ENCODE data around the gene ZNF143.
"Not testable (repeated sequence)": the region's sequence is repeated elsewhere in the genome, so short reads cannot be mapped to it uniquely, and the experiment has no call there.

Gene ZNF143

DNA sequence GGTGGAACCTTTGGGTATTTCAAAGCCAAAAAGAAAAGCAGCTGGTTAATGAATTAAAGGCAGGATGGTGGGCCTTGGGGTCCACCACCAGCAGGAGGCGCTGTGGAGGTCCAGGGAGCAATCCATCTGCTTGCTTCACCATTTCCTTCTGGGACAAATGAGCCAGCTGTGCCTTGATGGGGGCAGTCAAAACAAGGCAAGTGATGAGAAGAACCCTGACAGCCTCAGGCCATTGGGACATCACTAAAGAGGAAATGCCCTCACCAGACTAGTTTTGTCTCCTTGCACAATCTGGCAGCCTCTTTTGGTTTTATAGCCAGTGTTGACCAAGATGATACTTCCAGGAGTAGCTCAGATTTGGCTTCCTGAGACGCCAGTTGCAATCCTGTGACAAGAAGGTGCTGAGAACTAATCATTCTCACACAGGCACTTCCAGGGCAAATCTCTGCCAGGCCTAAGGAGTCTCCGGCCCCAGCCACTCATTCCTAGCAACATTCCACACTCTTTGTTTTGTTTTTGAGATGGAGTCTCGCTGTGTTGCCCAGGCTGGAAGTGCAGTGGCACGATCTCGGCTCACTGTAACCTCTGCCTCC, 74.5 kb downstream of the ZNF143 start:
- in situ Hi-C loops (cut with MboI; ENCODE audit: low sequenced_read_pairs) = no loop called here

DNA sequence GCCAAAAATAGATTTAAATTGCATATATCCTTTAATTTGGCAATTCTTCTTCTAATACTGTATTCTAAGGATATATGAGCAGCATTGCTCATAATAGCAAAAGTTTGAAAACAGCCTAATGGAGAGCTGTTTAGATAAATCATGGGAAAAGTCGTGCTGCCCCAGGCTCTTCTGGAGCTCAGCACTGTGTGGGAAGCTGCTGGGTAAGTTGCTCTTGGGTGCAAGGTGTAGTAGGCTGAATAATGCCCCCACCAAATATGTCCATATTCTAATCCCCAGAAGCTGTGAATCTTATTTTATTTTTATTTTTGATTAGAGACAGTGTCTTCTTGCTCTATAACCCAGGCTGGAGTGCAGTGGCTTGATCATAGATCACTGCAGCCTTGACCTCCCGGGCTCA, 77.7 kb downstream of the ZNF143 start:
- in situ Hi-C loops (cut with MboI; ENCODE audit: low sequenced_read_pairs) = no loop called here

DNA sequence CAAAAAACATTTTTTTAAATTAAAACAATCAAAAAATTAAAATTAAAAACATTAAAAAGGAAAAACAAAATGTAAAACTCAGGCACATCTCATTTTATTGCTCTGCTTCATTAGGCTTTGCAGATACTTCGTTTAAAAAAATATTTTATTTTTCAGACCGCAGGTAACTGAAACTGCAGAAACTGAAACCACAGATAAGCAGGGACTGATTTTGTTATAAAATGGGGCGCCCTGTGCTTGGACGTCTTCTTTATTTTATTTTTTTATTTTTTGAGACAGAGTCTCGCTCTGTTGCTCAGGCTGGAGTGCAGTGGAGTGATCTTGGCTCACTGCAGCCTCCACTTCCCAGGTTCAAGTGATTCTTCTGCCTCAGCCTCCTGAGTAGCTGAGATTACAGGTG, 88.4 kb downstream of the ZNF143 start:
- in situ Hi-C loops (cut with MboI; ENCODE audit: low sequenced_read_pairs) = not testable (repeated sequence)

GRCh38 chr11:9550191-9550628, 89.4 kb downstream of the ZNF143 start:
- in situ Hi-C loops (cut with MboI; ENCODE audit: low sequenced_read_pairs) = no loop called here

GRCh38 chr11:9561279-9561982, 100.6 kb downstream of the ZNF143 start:
- in situ Hi-C loops (cut with MboI; ENCODE audit: low sequenced_read_pairs) = no loop called here

DNA sequence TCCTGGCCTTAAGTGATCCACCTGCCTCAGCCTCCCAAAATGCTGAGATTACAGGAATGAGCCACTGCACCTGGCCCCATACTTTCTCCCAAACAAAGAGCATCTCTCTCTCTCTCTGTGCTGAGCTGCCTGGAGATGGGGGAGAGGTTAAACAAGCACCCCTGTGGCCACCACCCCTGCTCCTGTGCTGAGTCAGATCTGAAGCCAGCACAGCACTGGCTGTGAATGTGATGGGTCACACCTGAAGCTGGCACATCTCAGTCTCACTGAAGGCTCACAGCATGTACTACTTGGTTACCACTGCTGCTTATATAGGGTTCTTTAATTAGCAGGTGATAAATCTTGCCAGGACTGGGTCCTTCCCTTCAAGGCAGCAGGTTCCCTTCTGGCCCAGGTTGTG, 101.9 kb downstream of the ZNF143 start:
- in situ Hi-C loops (cut with MboI; ENCODE audit: low sequenced_read_pairs) = no loop called here

- in situ Hi-C loops (cut with MboI; ENCODE audit: low sequenced_read_pairs) = no loop called here
Observed at GRCh38 chr11:9563196-9563730, 102.5 kb downstream of the ZNF143 start.

- in situ Hi-C loops (cut with MboI; ENCODE audit: low sequenced_read_pairs) = no loop called here
Observed at GRCh38 chr11:9565822-9566560, 105.2 kb downstream of the ZNF143 start.

DNA sequence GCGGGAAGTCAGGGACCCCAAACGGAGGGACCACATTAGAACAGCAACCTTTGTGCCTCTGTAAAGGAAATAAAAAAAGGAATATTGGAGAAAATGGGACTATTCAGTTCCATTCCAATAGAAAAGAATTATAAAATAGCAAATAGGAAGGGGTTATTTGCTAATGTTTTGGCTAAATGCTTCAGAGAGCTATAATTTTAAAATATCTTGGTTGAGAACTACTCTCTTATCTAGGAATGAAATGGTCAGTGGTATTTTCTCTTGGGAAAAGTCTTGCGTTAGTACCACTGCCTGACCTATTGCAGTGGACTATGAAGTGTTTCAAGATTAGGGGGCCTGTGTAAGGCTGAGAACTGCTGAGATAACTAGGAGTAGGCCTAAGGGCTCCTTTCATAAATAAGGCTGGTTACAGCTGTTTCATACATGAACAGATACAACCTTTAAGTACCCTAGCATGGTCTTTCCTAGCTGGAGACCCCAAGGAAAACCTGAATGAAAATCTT, 105.8 kb downstream of the ZNF143 start:
- in situ Hi-C loops (cut with MboI; ENCODE audit: low sequenced_read_pairs) = no loop called here

- in situ Hi-C loops (cut with MboI; ENCODE audit: low sequenced_read_pairs) = no loop called here
Observed at GRCh38 chr11:9567401-9567800, 106.6 kb downstream of the ZNF143 start.

DNA sequence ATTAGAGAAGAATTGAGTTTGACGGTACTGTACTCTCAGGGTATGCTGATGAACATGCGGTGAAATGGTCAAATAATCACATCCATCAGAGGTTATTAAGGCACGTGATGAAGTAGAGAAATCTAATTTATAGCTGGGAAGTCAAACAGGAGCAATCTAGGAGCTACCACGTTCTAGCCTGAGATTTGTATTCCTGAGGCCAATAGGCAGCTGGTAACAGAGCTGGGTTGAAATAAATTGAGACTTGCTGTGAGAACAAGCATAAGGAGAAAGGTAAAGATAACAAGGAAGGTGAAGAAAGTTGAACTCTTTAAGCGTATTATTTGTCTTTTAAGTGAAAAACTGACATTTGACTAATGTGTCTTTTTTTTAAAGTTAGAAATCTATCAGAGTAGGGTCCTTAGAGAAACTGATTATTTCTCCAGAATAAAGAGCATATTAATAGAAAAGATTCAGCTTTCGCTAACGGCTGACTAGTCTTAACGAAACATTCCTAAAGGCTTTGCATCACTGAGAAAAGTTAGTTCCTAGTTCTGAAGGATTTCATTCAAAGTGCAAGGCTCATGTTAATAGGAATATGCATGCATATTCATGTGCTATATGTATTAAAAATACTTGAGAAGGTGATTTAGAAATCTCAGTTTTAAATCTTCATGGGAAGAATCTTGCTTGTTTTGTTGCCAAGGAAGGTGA, 107.5 kb downstream of the ZNF143 start:
- in situ Hi-C loops (cut with MboI; ENCODE audit: low sequenced_read_pairs) = no loop called here

- in situ Hi-C loops (cut with MboI; ENCODE audit: low sequenced_read_pairs) = no loop called here
Observed at GRCh38 chr11:9568854-9569587, 108.2 kb downstream of the ZNF143 start.

- in situ Hi-C loops (cut with MboI; ENCODE audit: low sequenced_read_pairs) = no loop called here
Observed at GRCh38 chr11:9569588-9570164, 108.9 kb downstream of the ZNF143 start.

DNA sequence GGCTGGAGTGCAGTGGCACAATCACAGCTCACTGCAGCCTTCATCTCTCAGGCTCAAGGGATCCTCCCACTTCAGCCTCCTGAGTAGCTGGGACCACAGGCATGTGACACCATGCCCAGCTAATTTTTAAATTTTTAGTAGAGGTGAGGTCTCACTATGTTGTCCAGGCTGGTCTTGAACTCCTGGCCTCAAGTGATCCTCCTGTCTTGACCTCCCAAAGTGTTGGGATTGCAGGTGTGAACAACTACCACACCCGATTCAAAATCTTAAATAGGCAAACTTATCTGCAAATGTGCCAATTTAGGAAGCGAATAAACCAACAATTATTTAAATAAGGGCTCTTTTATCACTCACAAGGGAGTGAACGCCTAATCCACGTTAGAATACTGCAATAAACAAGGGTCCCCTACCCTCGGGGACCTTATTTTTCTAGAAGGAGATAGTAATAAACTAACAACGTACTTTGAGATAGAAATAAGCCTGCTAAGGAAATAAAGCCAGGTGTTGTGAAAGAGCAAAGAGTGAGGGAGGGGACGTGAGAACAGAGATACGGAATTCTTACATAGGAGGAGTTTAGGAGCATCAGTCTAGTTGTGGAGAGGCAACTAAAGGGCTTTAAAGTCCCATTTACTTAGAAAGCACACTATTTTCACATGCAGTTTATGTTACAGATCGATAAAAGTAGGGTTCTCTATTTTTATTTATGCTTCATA, 109.7 kb downstream of the ZNF143 start:
- in situ Hi-C loops (cut with MboI; ENCODE audit: low sequenced_read_pairs) = no loop called here

DNA sequence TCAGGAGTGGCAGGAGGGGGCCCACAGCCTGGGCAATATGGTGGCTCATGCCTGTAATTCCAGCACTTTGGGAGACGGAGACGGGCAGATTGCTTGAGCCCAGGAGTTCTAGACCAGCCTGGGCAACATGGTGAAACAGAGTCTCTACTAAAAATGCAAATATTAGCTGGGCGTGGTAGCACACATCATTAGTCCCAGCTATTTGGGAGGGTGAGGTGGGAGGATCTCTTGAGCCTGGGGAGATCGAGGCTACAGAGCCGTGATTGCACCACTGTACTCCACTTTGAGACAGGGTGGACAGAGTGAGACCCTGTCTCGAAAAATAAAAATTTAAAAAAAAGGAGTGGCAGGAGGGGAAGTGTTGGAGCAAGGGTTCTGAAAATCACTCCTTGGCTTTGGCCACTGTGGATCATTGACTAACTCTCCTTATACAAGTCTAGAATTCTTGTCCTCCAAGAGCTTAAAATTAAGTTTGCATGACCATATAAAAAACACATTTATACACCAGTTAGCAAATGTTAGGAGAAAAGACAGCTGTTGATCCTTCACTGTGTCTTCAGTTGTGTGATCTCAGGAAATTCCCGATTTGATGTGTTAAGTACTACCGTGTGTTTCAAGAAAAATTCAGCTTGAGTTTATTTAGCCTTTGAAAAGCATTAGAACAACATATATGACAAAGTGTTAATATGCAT, 110.4 kb downstream of the ZNF143 start:
- in situ Hi-C loops (cut with MboI; ENCODE audit: low sequenced_read_pairs) = no loop called here

DNA sequence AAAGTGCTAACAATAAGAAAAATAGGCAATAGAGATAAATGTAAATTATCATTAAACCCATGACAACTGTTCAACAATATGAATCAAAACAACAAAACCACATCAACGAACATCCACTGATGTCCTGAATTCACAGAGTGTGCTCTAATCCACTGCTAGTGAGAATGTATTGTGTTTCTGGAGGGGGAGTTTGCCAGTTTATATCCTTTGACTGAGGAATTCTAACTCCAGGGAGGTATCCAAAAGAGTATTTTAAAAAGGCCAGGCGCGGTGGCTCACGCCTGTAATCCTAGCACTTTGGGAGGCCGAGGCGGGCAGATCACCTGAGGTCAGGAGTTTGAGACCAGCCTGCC, 110.9 kb downstream of the ZNF143 start:
- in situ Hi-C loops (cut with MboI; ENCODE audit: low sequenced_read_pairs) = no loop called here

GRCh38 chr11:9573052-9573774, 112.4 kb downstream of the ZNF143 start, which contains the start of gene WEE1:
TSS of gene WEE1 (plus strand) at chr11:9573670. CDS start at chr11:9573934, 264 bp downstream.
- in situ Hi-C loops (cut with MboI; ENCODE audit: low sequenced_read_pairs) = no loop called here

All from HL-60/S4 (cell line).